Measurements from ENCODE around the gene SMIM14.
"Not testable (repeated sequence)": the region's sequence is repeated elsewhere in the genome, so short reads cannot be mapped to it uniquely, and the experiment has no call there.

The SMIM14 gene

DNA sequence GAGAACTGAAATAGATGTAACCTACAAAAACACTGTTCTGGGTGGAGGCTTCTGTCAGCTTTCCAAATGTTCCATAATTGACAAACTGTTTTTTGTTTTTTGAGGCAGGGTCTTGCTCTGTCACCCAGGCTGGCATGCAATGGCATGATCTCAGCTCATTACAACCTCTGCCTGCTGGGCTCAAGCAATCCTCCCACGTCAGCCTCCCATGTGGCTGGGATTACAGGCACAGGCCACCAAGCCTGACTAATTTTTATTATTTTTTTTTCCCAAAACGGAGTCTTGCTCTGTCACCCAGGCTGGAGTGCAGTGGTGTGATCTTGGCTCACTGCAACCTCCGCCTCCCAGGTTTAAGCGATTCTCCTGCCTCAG, 136.0 kb downstream of the SMIM14 start:
- H3K27ac Mint-ChIP-seq, H3K4me3 Mint-ChIP-seq, H3K4me1 Mint-ChIP-seq, H3K27me3 Mint-ChIP-seq, H3K9me3 Mint-ChIP-seq, CTCF ChIA-PET, DNase-seq: not testable (repeated sequence)
- H3K36me3 Mint-ChIP-seq = peaks cover 33% of the 10 kb centered on the region

DNA sequence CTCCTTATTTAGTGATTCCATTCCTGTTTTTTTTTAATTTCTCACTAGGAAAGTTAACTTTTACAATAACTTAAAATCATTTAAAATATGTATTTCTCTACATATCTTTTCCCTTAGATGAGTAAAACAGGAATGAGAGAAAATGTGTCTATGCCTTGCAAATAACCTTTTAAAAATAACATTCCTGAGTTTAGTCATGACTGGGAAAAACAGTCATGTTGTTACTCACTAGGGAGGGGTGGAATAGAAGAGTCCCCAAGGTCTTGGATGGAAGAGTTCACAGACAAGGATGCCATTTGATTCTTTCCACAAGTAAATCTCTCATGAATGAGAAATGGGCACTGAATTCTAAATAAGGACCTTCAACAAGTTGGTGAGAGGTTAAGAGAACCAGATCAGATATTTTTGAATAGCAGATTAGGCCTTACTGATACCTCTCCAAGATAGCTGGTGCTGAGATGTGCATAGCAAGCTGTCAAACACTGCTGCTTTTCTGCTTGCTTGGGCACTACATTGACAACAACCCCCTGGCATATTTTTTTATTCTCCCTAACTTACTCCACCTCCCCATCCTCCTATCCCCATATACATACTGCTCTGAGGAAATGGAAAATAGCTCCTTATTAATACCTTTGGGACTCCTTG, 136.5 kb downstream of the SMIM14 start:
- Mint-ChIP-seq H3K4me3 (no peak overlapping the region), H3K4me1 (no peaks in the 10 kb centered on the region), H3K36me3 (peaks cover 33% of the 10 kb centered on the region), H3K27ac (no peak overlapping the region), H3K9me3 (no peaks in the 10 kb centered on the region), H3K27me3 (no peaks in the 10 kb centered on the region)
- DNase-seq = no peak
- CTCF ChIA-PET = no interaction called here

DNA sequence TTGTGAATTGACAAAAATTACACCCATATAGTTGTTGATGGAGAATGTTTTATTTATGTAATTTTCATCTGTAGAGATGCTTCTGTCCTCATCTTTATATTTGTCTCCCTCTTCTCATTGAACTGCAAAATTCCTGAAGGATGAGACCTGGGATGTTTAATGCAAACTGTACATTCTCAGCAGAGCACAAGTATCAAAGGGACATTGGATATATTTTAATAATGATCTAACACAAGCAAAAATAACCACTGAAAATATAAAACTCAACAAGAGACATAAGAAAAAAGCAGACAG, 140.0 kb downstream of the SMIM14 start:
- H3K4me1 Mint-ChIP-seq = no peaks in the 10 kb centered on the region
- H3K36me3 Mint-ChIP-seq = peaks cover 19% of the 10 kb centered on the region
- H3K9me3 Mint-ChIP-seq = no peaks in the 10 kb centered on the region
- H3K27ac Mint-ChIP-seq = no peak overlapping the region
- no peak for DNase-seq
- CTCF ChIA-PET = no interaction called here
- H3K4me3 Mint-ChIP-seq = no peak overlapping the region
- H3K27me3 Mint-ChIP-seq = no peaks in the 10 kb centered on the region

DNA sequence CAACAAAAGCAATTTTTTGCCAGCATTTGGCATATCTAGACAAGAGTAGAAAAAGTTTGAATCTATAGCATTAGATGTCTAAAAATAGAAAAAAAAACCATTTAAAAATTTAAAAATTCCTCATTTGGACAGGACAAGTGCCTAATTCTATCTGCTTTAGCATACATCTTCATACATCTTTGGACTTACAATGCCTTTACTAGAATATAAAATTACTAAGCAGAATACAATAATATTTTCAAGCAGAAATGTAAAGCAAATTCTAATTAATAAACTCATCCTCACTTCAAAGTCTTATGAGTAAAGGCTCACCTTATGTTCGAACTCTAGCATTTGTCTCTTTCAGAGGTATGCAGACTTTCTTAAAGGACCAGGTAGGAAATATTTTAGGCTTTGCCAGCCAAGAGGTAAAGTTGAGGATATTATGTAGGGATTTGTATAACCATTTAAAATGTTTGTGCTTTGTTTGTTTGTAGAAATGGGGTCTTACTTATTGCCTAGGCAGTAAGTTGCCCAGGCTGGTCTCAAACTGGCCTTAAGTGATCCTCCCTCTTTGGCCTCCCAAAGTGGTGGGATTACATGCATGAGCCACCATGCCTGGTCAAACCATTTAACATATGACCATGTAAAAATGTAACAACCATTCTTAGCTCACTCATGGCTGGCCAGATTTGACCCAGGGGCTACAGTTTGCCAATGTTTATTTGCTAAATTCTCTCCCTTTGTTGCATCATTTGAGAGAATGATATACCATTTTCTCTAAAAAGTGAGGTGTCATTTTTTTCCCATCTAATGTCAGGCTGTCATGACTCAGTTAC, 140.5 kb downstream of the SMIM14 start:
- no peak overlapping the region for H3K27ac Mint-ChIP-seq
- CTCF ChIA-PET = no interaction called here
- no peaks in the 10 kb centered on the region for H3K4me1 Mint-ChIP-seq

More for the DNA sequence above, 140.5 kb downstream of the SMIM14 start:
- H3K4me3 Mint-ChIP-seq = no peak overlapping the region
- DNase-seq = no peak
- H3K36me3 Mint-ChIP-seq = peaks cover 14% of the 10 kb centered on the region
- H3K9me3 Mint-ChIP-seq = no peaks in the 10 kb centered on the region
- no peaks in the 10 kb centered on the region for H3K27me3 Mint-ChIP-seq
